Left lung (tissue), 10 donors: Measurements from ENCODE around the gene CDHR3. TPM values are rescaled to one million over a fixed set of nuclear protein-coding genes. Genes with fewer than 3 reads are reported as not detected.

Source experiments
- ATAC-seq: fragments of 200-7000 bp; cut with Tn5 transposase; one replicate; pipeline ENCODE4 v1.9.1; 2020; ENCODE audit warnings: moderate library complexity
- DNase-seq, 4 donors: peaks; one replicate each; pipeline ENCODE4 v3.0.0-alpha.2; 2013 to 2020
- H3K27ac ChIP-seq, 2 donors: fragments of 200-600 bp; sonication (generic) in 1 of 2; one replicate each; pipeline versions ENCODE4 v1.5.0 to v1.8.0; 2020 to 2021
- H3K27me3 ChIP-seq, 2 donors: fragments of 200-600 bp; sonication (generic) in 1 of 2; one replicate each; pipeline versions ENCODE4 v1.5.0 to v1.8.0; 2020 to 2021
- H3K36me3 ChIP-seq, 2 donors: fragments of 200-600 bp; sonication (generic) in 1 of 2; one replicate each; pipeline versions ENCODE4 v1.5.0 to v1.8.0; 2020 to 2021
- H3K4me1 ChIP-seq, 2 donors: fragments of 200-600 bp; one replicate each; pipeline ENCODE4 v1.8.0; 2021
- H3K4me3 ChIP-seq, 2 donors: fragments of 200-600 bp; sonication (generic) in 1 of 2; one replicate each; pipeline versions ENCODE4 v1.5.0 to v1.8.0; 2020 to 2021; ENCODE audit warnings: mild to moderate bottlenecking in 1 of 2
- H3K9me3 ChIP-seq, 2 donors: fragments of 200-600 bp; sonication (generic) in 1 of 2; one replicate each; pipeline versions ENCODE4 v1.5.0 to v1.8.0; 2020 to 2021
- intact Hi-C, 2 donors: fragments of 100-400 bp; cut with DNase I; formaldehyde crosslinking; loops; one replicate each; pipeline versions ENCODE4 v1.11.2 to v1.14.2; 2022
- polyA plus RNA-seq, 6 donors: library from polyadenylated mRNA; unstranded; fragments of 120-200 nt; gene quantifications; one replicate each; pipeline ENCODE4 v1.2.1, GENCODE V29; 2013; ENCODE audit not compliant: insufficient read length in 6 of 6
- total RNA-seq, 2 donors: library from RNA; stranded (reverse); fragmentation: NEBNext Ultra II Directional; extraction: Animal tissue kit (Norgen Biotek cat#: 25700); gene quantifications; one replicate each; pipeline ENCODE4 v1.2.1, GENCODE V29; 2021
- TF ChIP-seq, protein P1 (sequence below), 2 donors: fragments of 200-600 bp; sonication (generic) in 1 of 2; IDR thresholded peaks; one replicate each; pipeline versions ENCODE4 v1.5.0 to v1.8.0; 2021; ENCODE audit warnings: antibody characterized with exemption in 2 of 2
- donor health status: DM: no; HTN: yes; CAD: no.
- donor health status: DM: no; HTN: no; CAD: no.

The CDHR3 gene
- total and polyA plus RNA-seq, 8 donors, result 2.8 to 44.0 (median 24.8) TPM

DNA sequence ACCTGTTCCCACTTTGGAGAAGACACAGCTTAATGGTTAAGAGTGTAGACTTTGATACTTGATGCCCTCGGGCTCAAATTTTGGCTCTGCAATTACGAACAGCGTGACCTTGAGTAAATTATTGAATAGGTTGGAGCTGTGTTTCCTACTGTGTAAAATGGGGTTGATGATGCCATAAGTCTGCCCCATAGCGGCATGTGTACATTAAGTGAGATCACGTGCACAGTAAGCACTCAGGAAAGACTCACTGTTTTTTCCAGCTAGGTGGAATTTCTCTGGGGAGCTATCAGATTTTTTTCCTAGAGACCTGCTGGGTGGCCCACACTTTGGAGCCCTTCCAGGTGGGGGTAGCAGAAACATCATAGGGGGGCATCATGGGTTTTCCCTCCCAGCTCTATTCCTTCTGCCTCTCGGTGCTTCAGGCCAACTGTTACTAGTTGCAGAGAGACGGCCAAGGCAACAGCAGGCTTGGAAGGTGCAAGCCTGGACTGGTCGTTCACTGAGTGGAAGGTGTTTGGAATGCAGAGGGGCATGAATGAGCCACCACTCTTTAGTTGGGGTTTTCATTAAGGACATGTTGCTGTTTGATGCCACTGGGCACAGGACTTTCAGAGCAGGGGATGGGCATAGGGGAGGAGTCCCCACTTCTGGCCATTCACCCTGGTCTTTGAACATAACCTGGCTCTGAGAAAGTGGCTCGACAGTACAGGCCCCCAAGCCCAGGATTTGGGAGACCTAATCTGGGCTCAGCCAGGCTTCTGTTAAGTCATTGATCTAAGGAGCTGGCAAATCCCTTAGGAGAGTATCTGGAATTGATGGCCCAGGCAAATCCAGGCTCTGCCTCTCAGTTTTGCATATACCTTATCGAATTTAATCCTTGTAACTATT is 85.0 kb downstream of the CDHR3 start:
- TF ChIP-seq, protein P1, sequence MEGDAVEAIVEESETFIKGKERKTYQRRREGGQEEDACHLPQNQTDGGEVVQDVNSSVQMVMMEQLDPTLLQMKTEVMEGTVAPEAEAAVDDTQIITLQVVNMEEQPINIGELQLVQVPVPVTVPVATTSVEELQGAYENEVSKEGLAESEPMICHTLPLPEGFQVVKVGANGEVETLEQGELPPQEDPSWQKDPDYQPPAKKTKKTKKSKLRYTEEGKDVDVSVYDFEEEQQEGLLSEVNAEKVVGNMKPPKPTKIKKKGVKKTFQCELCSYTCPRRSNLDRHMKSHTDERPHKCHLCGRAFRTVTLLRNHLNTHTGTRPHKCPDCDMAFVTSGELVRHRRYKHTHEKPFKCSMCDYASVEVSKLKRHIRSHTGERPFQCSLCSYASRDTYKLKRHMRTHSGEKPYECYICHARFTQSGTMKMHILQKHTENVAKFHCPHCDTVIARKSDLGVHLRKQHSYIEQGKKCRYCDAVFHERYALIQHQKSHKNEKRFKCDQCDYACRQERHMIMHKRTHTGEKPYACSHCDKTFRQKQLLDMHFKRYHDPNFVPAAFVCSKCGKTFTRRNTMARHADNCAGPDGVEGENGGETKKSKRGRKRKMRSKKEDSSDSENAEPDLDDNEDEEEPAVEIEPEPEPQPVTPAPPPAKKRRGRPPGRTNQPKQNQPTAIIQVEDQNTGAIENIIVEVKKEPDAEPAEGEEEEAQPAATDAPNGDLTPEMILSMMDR (IDR thresholded peaks at IDR 0.05), result no peak
- peaks cover 0 to under 1% of the 10 kb centered on the region in 2 donors for H3K4me1 ChIP-seq
- intact Hi-C loops, result loop anchor here in 1 of 2 donors (10.0 kb wide), 1 partner anchor 393 kb away; no protein-coding TSS in a partner anchor

DNA sequence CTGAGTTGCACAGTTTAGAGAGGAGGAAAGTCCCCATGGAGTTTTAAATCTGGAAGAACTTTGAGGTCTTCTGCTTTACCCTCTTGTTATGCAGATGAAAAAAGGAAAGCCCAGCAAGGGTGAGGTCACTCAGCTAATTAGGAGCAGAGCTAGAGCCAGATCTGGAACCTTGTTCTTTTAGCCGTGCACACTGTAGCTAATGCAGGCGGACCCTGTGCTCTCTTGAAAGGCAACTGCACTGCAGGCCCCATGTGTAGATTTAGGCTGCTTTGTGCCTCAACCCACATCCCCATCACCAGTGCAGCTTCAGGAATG is 85.6 kb downstream of the CDHR3 start:
- Histone ChIP-seq H3K4me3 (no peak overlapping the region), H3K27me3 (peaks cover 0 to 11% of the 10 kb centered on the region in 2 donors), H3K27ac (no peak overlapping the region), H3K4me1 (no peaks in the 10 kb centered on the region), H3K9me3 (no peaks in the 10 kb centered on the region), H3K36me3 (no peaks in the 10 kb centered on the region)
- intact Hi-C loops, result loop anchor here in 1 of 2 donors (10.0 kb wide), 1 partner anchor 394 kb away; no protein-coding TSS in a partner anchor
- DNase-seq (no peak), ATAC-seq (no peak)
- TF ChIP-seq, protein P1 (IDR thresholded peaks at IDR 0.05), result no peak

More for the DNA sequence above, 85.0 kb downstream of the CDHR3 start:
- Histone ChIP-seq H3K4me3 (no peak overlapping the region), H3K27ac (no peak overlapping the region), H3K27me3 (peaks cover 0 to 14% of the 10 kb centered on the region in 2 donors), H3K9me3 (no peaks in the 10 kb centered on the region), H3K36me3 (no peaks in the 10 kb centered on the region)
- DNase-seq (no peak), ATAC-seq (no peak)

DNA sequence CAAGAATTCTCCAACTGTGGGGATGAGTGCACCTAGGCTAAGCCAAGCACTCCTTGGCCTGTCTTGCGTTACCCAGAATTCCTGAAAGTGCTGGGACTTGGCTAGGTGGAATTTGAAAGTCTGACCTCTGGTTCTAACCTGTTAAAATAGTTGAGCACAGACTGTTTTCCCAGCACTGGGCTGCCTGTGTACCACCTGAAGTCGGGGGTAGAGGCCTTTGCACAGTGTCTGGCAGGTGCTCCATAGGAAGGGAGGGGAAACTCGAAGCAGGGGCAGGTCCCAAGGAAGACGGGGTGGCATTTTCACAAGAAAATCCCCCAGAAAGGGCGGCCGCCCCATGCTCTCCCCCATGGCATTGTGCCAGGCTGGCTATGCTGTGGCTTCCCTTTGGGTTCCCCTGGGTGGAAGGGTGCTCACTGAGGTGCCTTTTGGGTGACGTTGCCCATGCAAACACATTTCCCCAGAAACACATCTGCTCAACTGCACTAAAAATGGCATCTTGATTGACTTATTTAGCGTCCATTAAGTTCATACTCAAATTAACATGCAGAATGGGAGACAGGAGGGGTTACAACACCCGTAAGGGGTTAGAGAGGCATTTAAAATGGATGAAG is 86.2 kb downstream of the CDHR3 start:
- DNase-seq (no peak), ATAC-seq (no peak)
- H3K27ac ChIP-seq, result no peak overlapping the region
- H3K27me3 ChIP-seq, result peaks cover 0 to 6% of the 10 kb centered on the region in 2 donors
- H3K9me3 ChIP-seq, result no peaks in the 10 kb centered on the region
- intact Hi-C loops, result loop anchor here in 1 of 2 donors (10.0 kb wide), 1 partner anchor 394 kb away; no protein-coding TSS in a partner anchor
- H3K4me1 ChIP-seq, result no peaks in the 10 kb centered on the region
- TF ChIP-seq, protein P1 (IDR thresholded peaks at IDR 0.05), result no peak
- H3K36me3 ChIP-seq, result no peaks in the 10 kb centered on the region
- H3K4me3 ChIP-seq, result no peak overlapping the region

DNA sequence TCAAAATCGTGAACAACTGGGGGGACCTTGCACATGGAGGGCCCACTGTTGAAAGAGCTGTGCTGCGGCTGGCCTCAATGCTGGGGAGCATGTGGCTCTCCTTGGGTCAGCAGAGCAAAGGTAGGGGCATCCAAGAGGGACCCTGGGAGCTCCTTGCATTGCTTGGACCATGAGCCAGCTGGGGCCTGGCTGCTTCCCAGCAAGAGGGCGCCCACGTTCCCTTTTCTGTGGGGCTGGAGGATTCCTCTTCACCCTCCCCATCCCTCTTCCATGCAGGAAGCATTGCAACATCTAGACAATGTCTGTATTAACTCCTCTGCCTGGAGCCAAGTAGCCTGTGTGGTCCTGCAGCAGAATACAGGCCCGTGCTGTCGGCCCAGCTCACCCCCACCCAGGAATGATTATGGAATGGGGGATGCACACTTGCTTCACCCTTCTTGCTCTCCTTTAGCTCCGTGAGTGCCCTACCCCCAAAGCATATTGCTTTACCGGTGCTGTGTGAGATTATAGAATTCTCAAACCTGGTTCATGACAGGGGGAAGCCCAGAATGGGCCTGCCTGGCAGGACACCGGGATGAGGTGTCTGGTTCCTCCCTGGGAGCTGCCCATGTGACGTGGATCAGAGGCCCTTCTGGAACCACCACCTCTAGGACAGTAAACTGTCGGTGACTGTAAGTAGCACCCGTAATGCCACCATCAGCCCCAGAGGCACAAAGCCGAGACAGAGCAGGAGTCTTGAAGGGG is 87.1 kb downstream of the CDHR3 start:
- TF ChIP-seq, protein P1 (IDR thresholded peaks at IDR 0.05), result no peak
- Histone ChIP-seq H3K27ac (peak overlapping the region in 1 of 2 donors; percentile 19), H3K9me3 (no peaks in the 10 kb centered on the region), H3K4me1 (no peaks in the 10 kb centered on the region), H3K36me3 (no peaks in the 10 kb centered on the region), H3K27me3 (peaks cover 0 to 6% of the 10 kb centered on the region in 2 donors), H3K4me3 (no peak overlapping the region)
- ATAC-seq, result peak; percentile 77
- intact Hi-C loops, result loop anchor here in 1 of 2 donors (10.0 kb wide), 1 partner anchor 105 kb away; no protein-coding TSS in a partner anchor
- DNase-seq, result peak in 1 of 4 donors; percentile 68
